Omental fat pad (tissue), 4 donors: ENCODE results near the gene HSD11B1L. TPM values are rescaled to one million over a fixed set of nuclear protein-coding genes. Genes with fewer than 3 reads are reported as not detected.

Experiments
- ATAC-seq: fragments of 150-250 bp; one replicate; pipeline ENCODE4 v1.9.1; 2016; ENCODE audit warnings: mild to moderate bottlenecking, moderate library complexity; ENCODE audit not compliant: low FRiP score
- DNase-seq: peaks from one replicate; pipeline ENCODE4 v3.0.0-alpha.2; 2019; ENCODE audit warnings: low spot score
- total RNA-seq, 4 donors: library from RNA; depleted of rRNA; stranded (reverse); fragments of >200 nt; gene quantifications; one replicate each; pipeline ENCODE4 v1.1.0, GENCODE V29; 2016
- TF ChIP-seq, protein P1 (sequence below), 3 donors: fragments of 450-650 bp; IDR thresholded peaks; one replicate each; pipeline ENCODE4 v1.5.1; 2016 to 2017; ENCODE audit warnings: antibody characterized with exemption in 3 of 3, mild to moderate bottlenecking in 3 of 3, moderate library complexity in 2 of 3

Gene HSD11B1L
- total RNA-seq, 4 donors from 2014 or later, result 4.3 to 9.5 (median 7.8) TPM

DNA sequence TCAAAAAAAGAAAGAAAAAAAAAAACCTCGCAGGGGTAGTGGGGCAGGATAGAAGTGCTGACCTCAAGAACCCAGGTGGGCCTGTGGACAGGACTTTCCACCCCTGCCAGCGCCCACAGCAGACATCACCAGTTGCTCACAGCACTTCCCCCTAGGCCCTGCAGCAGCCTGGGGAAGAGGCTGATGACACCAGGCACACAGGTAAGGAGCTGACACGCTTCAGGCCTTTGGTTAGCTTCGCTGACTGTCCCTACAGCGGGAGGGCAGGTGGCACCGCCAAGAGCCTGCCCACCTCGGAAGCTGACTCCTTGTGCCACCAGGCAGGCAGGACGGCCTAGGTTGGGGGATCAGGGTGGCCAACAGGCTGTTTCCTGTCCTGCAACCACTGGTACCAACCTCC, 30.2 kb downstream of the HSD11B1L start:
- DNase-seq (no peak), ATAC-seq (no peak)
- TF ChIP-seq, protein P1, sequence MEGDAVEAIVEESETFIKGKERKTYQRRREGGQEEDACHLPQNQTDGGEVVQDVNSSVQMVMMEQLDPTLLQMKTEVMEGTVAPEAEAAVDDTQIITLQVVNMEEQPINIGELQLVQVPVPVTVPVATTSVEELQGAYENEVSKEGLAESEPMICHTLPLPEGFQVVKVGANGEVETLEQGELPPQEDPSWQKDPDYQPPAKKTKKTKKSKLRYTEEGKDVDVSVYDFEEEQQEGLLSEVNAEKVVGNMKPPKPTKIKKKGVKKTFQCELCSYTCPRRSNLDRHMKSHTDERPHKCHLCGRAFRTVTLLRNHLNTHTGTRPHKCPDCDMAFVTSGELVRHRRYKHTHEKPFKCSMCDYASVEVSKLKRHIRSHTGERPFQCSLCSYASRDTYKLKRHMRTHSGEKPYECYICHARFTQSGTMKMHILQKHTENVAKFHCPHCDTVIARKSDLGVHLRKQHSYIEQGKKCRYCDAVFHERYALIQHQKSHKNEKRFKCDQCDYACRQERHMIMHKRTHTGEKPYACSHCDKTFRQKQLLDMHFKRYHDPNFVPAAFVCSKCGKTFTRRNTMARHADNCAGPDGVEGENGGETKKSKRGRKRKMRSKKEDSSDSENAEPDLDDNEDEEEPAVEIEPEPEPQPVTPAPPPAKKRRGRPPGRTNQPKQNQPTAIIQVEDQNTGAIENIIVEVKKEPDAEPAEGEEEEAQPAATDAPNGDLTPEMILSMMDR (IDR thresholded peaks at IDR 0.05), result no peak

DNA sequence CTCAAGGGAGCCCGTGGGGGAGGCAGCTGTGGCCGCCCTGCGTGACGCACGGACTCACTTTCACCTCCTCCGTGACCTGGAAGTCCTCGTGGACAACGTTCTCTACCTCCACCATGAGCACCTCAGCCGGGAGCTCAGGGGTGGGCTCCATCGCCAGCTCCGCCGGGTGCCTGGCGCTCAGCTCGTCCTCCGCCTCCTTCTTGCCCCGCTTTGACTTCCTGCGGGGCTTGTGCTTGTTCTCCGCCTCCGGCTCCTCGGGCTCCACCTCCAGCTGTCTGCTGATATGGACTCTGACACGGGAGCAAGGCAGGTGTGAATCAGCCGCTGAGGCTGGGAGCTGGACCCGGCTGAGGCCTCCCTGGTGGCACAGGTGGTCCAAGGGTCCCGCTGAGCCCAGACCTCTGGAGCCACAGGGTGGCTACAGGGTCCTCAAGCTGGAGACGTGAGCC, 30.9 kb downstream of the HSD11B1L start:
- TF ChIP-seq, protein P1 (IDR thresholded peaks at IDR 0.05), result no peak
- no peak for DNase-seq
- no peak for ATAC-seq

DNA sequence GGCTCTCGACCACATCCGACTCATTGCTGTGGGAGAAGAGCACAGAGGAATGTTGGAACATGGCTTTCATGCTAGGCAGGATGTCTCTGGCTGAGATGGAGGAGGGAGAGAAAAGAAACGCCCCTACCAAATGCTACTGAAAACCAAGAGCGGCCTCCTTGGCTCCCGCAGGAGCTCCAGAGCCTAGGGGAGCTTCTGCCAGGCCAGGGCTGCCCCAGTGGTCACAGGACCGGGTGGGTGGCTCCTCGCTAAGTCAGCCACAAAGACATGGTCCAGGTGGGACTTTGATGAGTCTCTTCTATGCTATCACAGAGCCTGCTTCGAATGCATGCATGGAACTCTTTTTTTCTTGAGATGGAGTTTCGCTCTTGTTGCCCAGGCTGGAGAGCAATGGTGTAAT, 32.4 kb downstream of the HSD11B1L start:
- no peak for DNase-seq
- TF ChIP-seq, protein P1 (IDR thresholded peaks at IDR 0.05), result no peak
- ATAC-seq, result no peak

DNA sequence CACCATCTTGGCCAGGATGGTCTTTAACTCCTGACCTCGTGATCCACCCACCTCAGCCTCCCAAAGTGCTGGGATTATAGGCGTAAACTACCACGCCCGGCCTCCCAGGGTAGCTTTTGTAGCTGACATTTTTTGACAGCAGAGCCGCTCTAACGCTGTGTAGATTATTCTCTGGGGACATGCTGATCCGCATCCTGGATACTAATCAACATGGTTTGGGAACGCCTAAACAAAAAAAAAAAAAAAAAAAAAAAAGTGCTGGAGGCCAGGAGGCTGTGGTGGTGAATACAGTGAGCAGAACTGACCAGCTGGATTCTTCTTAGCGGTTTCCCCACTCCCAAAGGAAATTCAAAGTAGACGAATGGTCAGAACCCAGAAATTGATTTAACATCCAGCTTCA, 34.0 kb downstream of the HSD11B1L start:
- TF ChIP-seq, protein P1 (IDR thresholded peaks at IDR 0.05), result no peak
- no peak for ATAC-seq

DNA sequence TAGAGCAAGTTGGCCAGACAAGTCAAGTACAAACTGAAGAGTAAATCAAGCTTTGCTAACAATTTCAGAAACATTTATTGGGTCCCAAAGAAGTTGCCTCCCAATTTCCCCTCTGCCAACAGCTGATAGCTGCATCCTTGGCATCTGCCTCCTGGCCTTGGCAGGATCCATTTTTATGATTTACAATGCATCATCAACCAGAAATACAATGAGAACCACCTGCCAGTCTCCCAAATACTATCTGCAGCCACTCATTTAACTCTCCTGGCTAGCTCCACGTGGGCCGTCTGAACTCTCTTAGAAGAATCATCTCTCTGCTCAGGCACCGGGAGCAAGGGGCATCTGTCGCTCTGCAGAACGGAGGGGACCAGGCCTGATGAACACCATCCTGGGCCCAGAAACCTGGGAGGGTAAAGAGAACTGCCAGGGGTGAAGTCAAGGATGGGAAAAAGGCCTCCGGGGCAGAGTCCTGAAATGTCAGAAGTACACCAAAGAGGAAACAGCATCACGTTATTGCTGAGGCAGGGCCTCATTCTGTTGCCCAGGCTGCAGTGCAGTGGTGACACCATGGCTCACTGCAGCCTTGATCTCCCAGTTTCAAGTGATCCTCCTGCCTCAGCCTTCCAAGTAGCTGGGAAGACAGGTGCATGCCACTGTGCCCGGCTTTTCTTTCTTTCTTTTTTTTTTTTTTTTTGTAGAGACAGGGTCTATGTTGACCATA, 36.5 kb downstream of the HSD11B1L start:
- TF ChIP-seq, protein P1 (IDR thresholded peaks at IDR 0.05), result no peak
- ATAC-seq (no peak), DNase-seq (no peak)

More for the DNA sequence above, 34.0 kb downstream of the HSD11B1L start:
- DNase-seq, result no peak

DNA sequence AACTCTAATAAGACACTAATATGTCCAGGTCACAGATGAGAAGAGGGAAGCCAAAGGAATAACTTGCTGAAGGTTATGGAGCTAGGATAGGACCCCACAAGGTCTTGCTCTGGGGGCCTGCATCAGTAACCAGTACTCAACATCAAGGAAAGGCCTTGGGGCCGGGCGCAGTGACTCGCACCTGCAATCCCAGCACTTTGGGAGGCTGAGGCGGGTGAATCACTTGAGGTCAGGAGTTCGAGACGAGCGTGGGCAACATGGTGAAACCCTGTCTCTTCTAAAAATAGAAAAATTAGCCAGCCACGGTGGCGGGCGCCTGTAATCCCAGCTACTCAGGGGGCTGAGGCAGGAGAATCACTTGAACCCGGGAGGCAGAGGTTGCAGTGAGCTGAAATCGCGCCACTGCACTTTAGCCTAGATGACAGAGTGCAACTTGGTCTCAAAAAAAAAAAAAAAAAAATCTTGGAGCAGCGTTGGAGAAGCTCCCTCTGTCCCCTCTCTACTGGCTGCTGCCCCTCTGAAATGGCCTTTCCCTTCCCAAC, 37.3 kb downstream of the HSD11B1L start:
- ATAC-seq (no peak), DNase-seq (no peak)
- TF ChIP-seq, protein P1 (IDR thresholded peaks at IDR 0.05), result no peak
